GM12878 (cell line): ENCODE data around the gene UQCRQ. TPM values are rescaled to one million over a fixed set of nuclear protein-coding genes. Genes with fewer than 3 reads are reported as not detected.

ENCODE experiments used
- CBFB ChIP-seq: IDR thresholded peaks from 2 replicates; pipeline ENCODE4 v1.6.1; 2016; ENCODE audit warnings: antibody characterized with exemption, low read depth
- FOXK2 ChIP-seq: fragments of 450-650 bp; IDR thresholded peaks from 2 replicates; pipeline ENCODE4 v1.6.1; 2017; ENCODE audit warnings: mild to moderate bottlenecking, moderate library complexity
- IRF3 ChIP-seq: fragments of 450-650 bp; IDR thresholded peaks from 2 replicates; pipeline ENCODE4 v1.6.1; 2014; ENCODE audit warnings: mild to moderate bottlenecking
- MTA3 ChIP-seq: IDR thresholded peaks from 2 replicates; pipeline ENCODE4 v1.6.1; 2012; ENCODE audit warnings: low read length, inconsistent platforms, borderline replicate concordance
- PML ChIP-seq: IDR thresholded peaks from 2 replicates; pipeline ENCODE4 v1.6.1; 2012; ENCODE audit warnings: low read length, inconsistent platforms
- RB1 ChIP-seq: fragments of 450-650 bp; formaldehyde crosslinking; IDR thresholded peaks from 2 replicates; pipeline ENCODE4 v1.6.1; 2017; ENCODE audit warnings: mild to moderate bottlenecking, borderline replicate concordance
- SIX5 ChIP-seq: IDR thresholded peaks from 2 replicates; pipeline ENCODE4 v1.6.1; 2011; ENCODE audit warnings: mild to moderate bottlenecking, low read depth, low read length, moderate library complexity; ENCODE audit not compliant: severe bottlenecking
- SPI1 ChIP-seq: IDR thresholded peaks from 2 replicates; pipeline ENCODE4 v1.6.1; 2011; ENCODE audit warnings: low read depth, mild to moderate bottlenecking, low read length, moderate library complexity, borderline replicate concordance; ENCODE audit not compliant: insufficient read depth
- SUZ12 ChIP-seq: fragments of 200-600 bp; sonication (generic); IDR thresholded peaks from one replicate; pipeline ENCODE4 v1.6.1; 2018; ENCODE audit warnings: antibody characterized with exemption, mild to moderate bottlenecking; ENCODE audit not compliant: unreplicated experiment
- TAF1 ChIP-seq: IDR thresholded peaks from 2 replicates; pipeline ENCODE4 v1.6.1; 2011; ENCODE audit warnings: mild to moderate bottlenecking, low read depth, low read length, borderline replicate concordance
- TCF3 ChIP-seq: IDR thresholded peaks from 2 replicates; pipeline ENCODE4 v1.6.1; 2012; ENCODE audit warnings: low read depth, mild to moderate bottlenecking, low read length, borderline replicate concordance; ENCODE audit not compliant: insufficient read depth
- YY1 ChIP-seq: IDR thresholded peaks from 2 replicates; pipeline ENCODE4 v1.6.1; 2011; ENCODE audit warnings: low read depth, mild to moderate bottlenecking, low read length
- ZBED1 ChIP-seq: IDR thresholded peaks from 2 replicates; pipeline ENCODE4 v1.6.1; 2016; ENCODE audit warnings: borderline replicate concordance
- ZBTB4 ChIP-seq: fragments of 450-650 bp; formaldehyde crosslinking; IDR thresholded peaks from 2 replicates; pipeline ENCODE4 v1.4.0; 2022; ENCODE audit warnings: mild to moderate bottlenecking, moderate library complexity
- ZBTB40 ChIP-seq: fragments of 450-650 bp; IDR thresholded peaks from 2 replicates; pipeline ENCODE4 v1.6.1; 2016; ENCODE audit warnings: mild to moderate bottlenecking, moderate library complexity, borderline replicate concordance
- ZNF592 ChIP-seq: fragments of 450-650 bp; IDR thresholded peaks from 2 replicates; pipeline ENCODE4 v1.6.1; 2017; ENCODE audit warnings: mild to moderate bottlenecking, moderate library complexity
- polyA plus RNA-seq, 11 experiments: library from polyadenylated mRNA; depleted of rRNA in 4 of 11; unstranded in 6 of 11; stranded (reverse) in 5 of 11; fragments of >200 nt; fragmentation: Nextera tagmentation in 4 of 11; fragmentation: Illumina TruSeq in 1 of 11; extraction: Ambion mirVana in 4 of 11; extraction: Trizol in 1 of 11; gene quantifications; 1 replicate in 1 of 11; 2 replicates in 10 of 11; pipeline versions ENCODE4 v1.2.1 to v1.2.3, GENCODE V29; 2011 to 2016; ENCODE audit warnings: inconsistent platforms in 2 of 11, missing spikeins in 2 of 11, low read depth in 1 of 11
- total RNA-seq, 4 experiments: library from RNA; depleted of rRNA in 3 of 4; stranded (reverse); fragments of >200 nt in 3 of 4; fragmentation: Illumina TruSeq in 1 of 4; extraction: Trizol in 1 of 4; gene quantifications; 2 replicates each; pipeline versions ENCODE4 v1.2.1 to v1.2.3, GENCODE V29; 2013 to 2021

Gene UQCRQ
- total and polyA plus RNA-seq, 10 of the 15 experiments (the other 5 are each of a cell fraction or from before 2014, with no cell fraction given) = 121 to 1,579 (median 408) TPM

GRCh38 chr5:132866342-132867045, at the start of gene UQCRQ, which contains the start of gene GDF9 (continued):
- TF ChIP-seq ZBTB40 (peak; percentile 94), IRF3 (0 out of 2 replicates have a peak, but pooled peaks have one; percentile 15), TCF3 (0 out of 2 replicates have a peak, but pooled peaks have one; percentile 35), ZBED1 (no peak; the same call in 1 of the 2 replicates), FOXK2 (peak; percentile 96), ZBTB4 (CRISPR knock-in tag) (no peak), SUZ12 (no peak), YY1 (peak; percentile 45; the same call in 1 of the 2 replicates), SIX5 (peak; percentile 60), TAF1 (peak; percentile 85; the same call in 1 of the 2 replicates), CBFB (0 out of 2 replicates have a peak, but pooled peaks have one; percentile 54), SPI1 (0 out of 2 replicates have a peak, but pooled peaks have one; percentile 8), RB1 (no peak), PML (peak; percentile 96), MTA3 (no peak; the same call in 1 of the 2 replicates), ZNF592 (no peak)
